Fibroblast of lung (primary cell): Measurements from ENCODE around the gene PLA2G6. TPM values are rescaled to one million over a fixed set of nuclear protein-coding genes. Genes with fewer than 3 reads are reported as not detected.

Source experiments
- DNase-seq, 2 donors: peaks; one replicate each; pipeline versions ENCODE4 v3.0.0 to v3.0.0-alpha.2; 2010; ENCODE audit warnings: low read depth in 2 of 2
- H2AFZ ChIP-seq: 2 replicates; pipeline ENCODE4 v1.5.1; 2012; ENCODE audit warnings: low read length, control low read depth, inconsistent platforms
- H3K27ac ChIP-seq: 2 replicates; pipeline ENCODE4 v1.5.1; 2011; ENCODE audit warnings: low read length, control low read depth; ENCODE audit not compliant: insufficient read depth
- H3K27me3 ChIP-seq: 2 replicates; pipeline ENCODE4 v1.5.1; 2011; ENCODE audit warnings: mild to moderate bottlenecking, low read length; ENCODE audit not compliant: control insufficient read depth, insufficient read depth
- H3K36me3 ChIP-seq: 2 replicates; pipeline ENCODE4 v1.5.1; 2011; ENCODE audit warnings: low read length; ENCODE audit not compliant: control insufficient read depth, insufficient read depth
- H3K4me1 ChIP-seq: 2 replicates; pipeline ENCODE4 v1.5.1; 2011; ENCODE audit warnings: low read length; ENCODE audit not compliant: control insufficient read depth, insufficient read depth; ENCODE audit errors: extremely low read depth
- H3K4me2 ChIP-seq: 2 replicates; pipeline ENCODE4 v1.5.1; 2011; ENCODE audit warnings: low read length, control low read depth; ENCODE audit not compliant: insufficient read depth; ENCODE audit errors: extremely low read depth
- H3K4me3 ChIP-seq, 4 experiments: fragments of 200-600 bp in 1 of 4; sonication (generic) in 1 of 4; replicated peaks in 1 of 4; 2 replicates each; pipeline ENCODE4 v1.5.1; 2011 to 2016; ENCODE audit warnings: low read length in 4 of 4, low read depth in 3 of 4, mild to moderate bottlenecking in 3 of 4, control low read depth in 2 of 4, inconsistent platforms in 1 of 4, mixed read lengths in 1 of 4; ENCODE audit not compliant: insufficient read depth in 1 of 4; ENCODE audit errors: control extremely low read depth in 1 of 4
- H3K79me2 ChIP-seq: 2 replicates; pipeline ENCODE4 v1.5.1; 2012; ENCODE audit warnings: mild to moderate bottlenecking, low read length, inconsistent platforms; ENCODE audit not compliant: control insufficient read depth, insufficient read depth
- H3K9ac ChIP-seq: 2 replicates; pipeline ENCODE4 v1.5.1; 2011; ENCODE audit warnings: mild to moderate bottlenecking, low read length, control low read depth; ENCODE audit not compliant: insufficient read depth
- H3K9me3 ChIP-seq: 2 replicates; pipeline ENCODE4 v1.5.1; 2012; ENCODE audit warnings: low read depth, low read length; ENCODE audit not compliant: control insufficient read depth, insufficient read depth
- H4K20me1 ChIP-seq: 2 replicates; pipeline ENCODE4 v1.5.1; 2011; ENCODE audit warnings: low read length; ENCODE audit not compliant: control insufficient read depth, insufficient read depth; ENCODE audit errors: extremely low read depth
- CTCF ChIP-seq, 2 donors: IDR thresholded peaks in 1 of 2; conservative IDR thresholded peaks in 1 of 2; 1 replicate in 1 of 2; 2 replicates in 1 of 2; pipeline ENCODE4 v1.5.1; 2011 to 2012; ENCODE audit warnings: low read length in 2 of 2, control low read depth in 1 of 2, inconsistent platforms in 1 of 2, low read depth in 1 of 2, mild to moderate bottlenecking in 1 of 2
- EZH2 ChIP-seq: IDR thresholded peaks from 2 replicates; pipeline ENCODE4 v1.5.1; 2012; ENCODE audit warnings: low read length, control low read depth, mild to moderate bottlenecking; ENCODE audit errors: missing control alignments
- polyA plus RNA-seq, 2 donors: library from polyadenylated mRNA; depleted of rRNA in 1 of 2; stranded (reverse) in 1 of 2; unstranded in 1 of 2; fragments of >200 nt; gene quantifications; 2 replicates each; pipeline ENCODE4 v1.2.1, GENCODE V29; 2011 to 2012; ENCODE audit warnings: missing spikeins in 1 of 2
- total RNA-seq: library from RNA; depleted of rRNA; stranded (reverse); fragments of >200 nt; gene quantifications from 2 replicates; pipeline ENCODE4 v1.2.1, GENCODE V29; 2014

Gene PLA2G6
- total and polyA plus RNA-seq, 2 donors (not counting 1 experiment from before 2014, with no cell fraction given): 4.8 to 29.9 TPM

GRCh38 chr22:38176170-38176741 lies 5.4 kb downstream of the PLA2G6 start:
- Histone ChIP-seq H3K4me3 (no peak overlapping the region), H3K27ac (peak overlapping the region; percentile 39), H4K20me1 (no peaks in the 10 kb centered on the region), H3K9ac (no peak overlapping the region), H3K4me1 (peaks cover 27% of the 10 kb centered on the region), H3K79me2 (no peaks in the 10 kb centered on the region), H3K9me3 (no peaks in the 10 kb centered on the region), H3K36me3 (no peaks in the 10 kb centered on the region), H2AFZ (no peak overlapping the region), H3K27me3 (no peaks in the 10 kb centered on the region), H3K4me2 (no peak overlapping the region)
- DNase-seq: peak; percentile 75 to 88
- TF ChIP-seq CTCF (conservative IDR thresholded peaks at IDR 0.05 in 1 of 2, IDR thresholded peaks at IDR 0.05 in 1 of 2; ENCODE audit: low read depth in 1 of 2, low read length in 2 of 2): no peak
- TF ChIP-seq EZH2: no peak

- Histone ChIP-seq H3K79me2 (no peaks in the 10 kb centered on the region), H3K36me3 (no peaks in the 10 kb centered on the region), H3K4me1 (peaks cover 20% of the 10 kb centered on the region), H3K4me3 (no peak overlapping the region), H3K9me3 (no peaks in the 10 kb centered on the region), H2AFZ (no peak overlapping the region), H3K27ac (peak overlapping the region; percentile 39), H3K27me3 (no peaks in the 10 kb centered on the region), H3K9ac (no peak overlapping the region), H4K20me1 (no peaks in the 10 kb centered on the region), H3K4me2 (no peak overlapping the region)
- no peak for TF ChIP-seq EZH2
- TF ChIP-seq CTCF (conservative IDR thresholded peaks at IDR 0.05 in 1 of 2, IDR thresholded peaks at IDR 0.05 in 1 of 2; ENCODE audit: low read depth in 1 of 2, low read length in 2 of 2): no peak
- no peak for DNase-seq
These were observed 6.2 kb downstream of the PLA2G6 start for GRCh38 chr22:38175206-38176118.

- H3K9me3 ChIP-seq: no peaks in the 10 kb centered on the region
- no peaks in the 10 kb centered on the region for H4K20me1 ChIP-seq
- no peak overlapping the region for H3K4me3 ChIP-seq
- no peak overlapping the region for H3K4me2 ChIP-seq
- H3K4me1 ChIP-seq: peaks cover 16% of the 10 kb centered on the region
- H3K27ac ChIP-seq: no peak overlapping the region
- no peak for DNase-seq
- no peak overlapping the region for H2AFZ ChIP-seq
- no peaks in the 10 kb centered on the region for H3K79me2 ChIP-seq
- TF ChIP-seq CTCF (conservative IDR thresholded peaks at IDR 0.05 in 1 of 2, IDR thresholded peaks at IDR 0.05 in 1 of 2; ENCODE audit: low read depth in 1 of 2, low read length in 2 of 2) (no peak), EZH2 (no peak)
- H3K36me3 ChIP-seq: no peaks in the 10 kb centered on the region
- H3K27me3 ChIP-seq: no peaks in the 10 kb centered on the region
- no peak overlapping the region for H3K9ac ChIP-seq
These were observed 7.0 kb downstream of the PLA2G6 start for GRCh38 chr22:38174626-38175025.
